Stimulated activated naive CD4-positive, alpha-beta T cell treated with Interleukin-2 at 50 U/mL for 16 hours (primary cell): ENCODE measurements around the gene PPP3CA.
"Not testable (repeated sequence)": the region's sequence is repeated elsewhere in the genome, so short reads cannot be mapped to it uniquely, and the experiment has no call there.

Experiments
- DNase-seq: peaks from one replicate; lab custom pipeline; 2025; lab: John Stamatoyannopoulos, UW

PPP3CA gene

DNA sequence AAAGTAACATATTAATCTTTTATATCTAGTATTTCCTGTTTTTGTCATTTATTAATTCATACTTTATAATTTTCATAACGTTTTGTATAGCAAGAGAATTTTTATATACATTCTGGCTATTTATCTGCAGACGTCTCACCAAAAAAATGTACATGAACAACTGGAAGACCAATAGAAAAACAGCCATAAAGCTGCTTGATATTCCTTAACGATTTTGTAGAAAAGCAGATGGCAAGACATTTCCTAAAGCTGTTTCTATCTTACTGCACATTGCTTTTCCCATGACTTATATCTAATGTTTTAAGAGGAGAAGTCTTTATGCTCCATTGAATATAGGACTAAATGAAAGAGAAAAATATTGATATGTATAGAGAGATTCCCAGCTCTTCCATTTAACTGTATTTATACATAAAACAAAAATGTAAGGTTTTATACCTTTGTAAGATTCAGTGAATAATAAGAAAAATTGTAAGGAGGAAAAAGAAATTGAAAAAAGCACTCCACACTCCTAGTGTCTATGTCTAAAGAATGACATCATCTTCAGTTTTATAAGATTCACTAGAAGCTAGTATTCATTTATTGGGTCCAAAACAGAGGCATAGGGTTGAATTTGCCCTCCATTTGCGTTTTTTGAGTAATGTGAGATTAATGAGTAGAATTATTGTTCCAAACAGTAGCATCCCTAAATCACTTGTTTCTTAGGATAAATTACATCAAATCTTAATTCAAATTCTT is 248.5 kb downstream of the PPP3CA start:
- DNase-seq = no peak

DNA sequence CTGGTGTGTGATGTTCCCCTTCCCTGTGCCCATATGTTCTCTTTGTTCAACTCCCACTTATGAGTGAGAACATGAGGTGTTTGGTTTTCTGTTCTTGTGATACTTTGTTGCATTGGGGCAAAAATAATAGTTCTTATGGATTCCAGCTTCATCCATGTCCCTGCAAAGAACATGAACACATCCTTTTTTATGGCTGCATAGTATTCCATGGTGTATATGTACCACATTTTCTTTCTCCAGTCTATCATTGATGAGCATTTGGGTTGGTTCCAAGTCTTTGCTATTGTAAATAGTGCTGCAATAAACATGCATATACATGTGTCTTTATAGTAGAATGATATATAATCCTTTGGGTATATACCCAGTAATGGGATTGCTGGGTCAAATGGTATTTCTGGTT is 254.7 kb downstream of the PPP3CA start:
- DNase-seq = not testable (repeated sequence)

DNA sequence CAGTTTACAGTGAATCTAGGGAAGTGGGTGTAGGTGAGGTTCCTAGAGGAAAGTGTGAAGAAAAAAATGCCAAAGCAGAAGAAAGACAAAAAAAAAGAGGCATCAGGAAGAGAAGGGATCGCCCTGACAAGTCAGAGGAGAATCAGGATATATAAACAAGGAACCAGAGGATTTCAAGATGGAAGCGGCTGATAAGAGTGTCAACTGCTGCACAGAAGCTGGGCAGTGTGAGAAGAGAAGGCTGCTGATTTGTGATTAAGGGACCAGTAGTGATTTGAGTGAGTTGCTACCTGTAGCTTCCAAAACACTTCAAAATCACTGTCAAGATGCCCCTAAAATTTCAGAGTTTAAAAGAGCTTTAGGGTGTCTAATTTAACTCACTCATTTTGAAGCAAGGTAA is 258.2 kb downstream of the PPP3CA start:
- DNase-seq = no peak

DNA sequence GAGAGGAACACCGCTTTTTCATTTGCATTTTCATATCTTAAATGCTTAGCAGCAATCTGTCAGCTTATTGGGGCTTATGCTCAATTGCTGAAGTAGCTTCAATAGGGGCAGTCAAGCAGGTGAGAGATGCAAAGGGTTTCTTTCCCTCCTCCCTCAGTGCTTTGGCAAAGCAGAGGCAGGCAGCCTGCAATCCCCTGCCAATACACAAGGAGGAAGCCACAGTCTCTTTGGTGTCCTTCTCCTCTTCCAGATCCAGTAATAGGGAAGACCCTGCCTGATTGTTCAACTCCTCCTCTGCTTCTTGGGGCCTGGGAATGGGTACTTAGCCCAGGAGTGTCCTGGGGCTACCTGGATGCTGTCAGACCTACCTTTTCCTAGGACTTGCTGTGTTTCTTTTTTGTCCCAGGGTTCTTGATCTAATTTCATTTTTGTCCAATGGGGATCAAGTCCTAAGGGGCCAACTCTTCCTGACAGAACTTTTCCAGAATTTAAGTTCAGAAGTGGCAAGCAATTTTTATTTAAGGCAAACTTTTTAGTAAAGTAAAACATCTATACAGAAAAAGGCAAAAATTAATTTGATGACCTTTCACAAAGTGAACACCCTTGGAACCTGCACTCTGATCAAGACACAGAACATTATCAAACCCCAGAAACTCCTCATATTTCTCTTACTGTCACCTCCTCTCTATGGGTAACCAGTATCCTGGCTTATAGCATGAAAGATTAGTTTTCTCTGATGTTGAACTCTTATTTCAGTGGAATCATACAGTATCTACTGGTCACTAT is 260.3 kb downstream of the PPP3CA start:
- no peak for DNase-seq

DNA sequence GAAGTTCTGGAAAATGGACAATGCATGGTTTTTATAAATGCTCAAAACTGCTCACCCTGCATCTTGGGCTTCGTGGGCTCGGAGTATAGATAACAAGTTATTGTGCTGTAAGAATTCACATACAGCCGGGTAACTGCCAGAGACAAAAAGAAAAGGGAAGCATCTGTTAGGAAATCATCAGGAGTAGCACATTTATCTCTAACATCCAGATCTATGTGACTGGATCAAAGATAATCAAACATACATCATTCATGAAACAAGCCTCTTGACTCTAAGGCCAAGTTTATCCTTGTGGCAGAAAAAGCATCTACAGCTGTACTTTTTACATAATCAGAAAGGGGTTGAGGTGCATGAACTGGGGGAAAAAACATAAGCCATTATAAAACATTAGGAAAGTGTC is 264.2 kb downstream of the PPP3CA start:
- DNase-seq = no peak

DNA sequence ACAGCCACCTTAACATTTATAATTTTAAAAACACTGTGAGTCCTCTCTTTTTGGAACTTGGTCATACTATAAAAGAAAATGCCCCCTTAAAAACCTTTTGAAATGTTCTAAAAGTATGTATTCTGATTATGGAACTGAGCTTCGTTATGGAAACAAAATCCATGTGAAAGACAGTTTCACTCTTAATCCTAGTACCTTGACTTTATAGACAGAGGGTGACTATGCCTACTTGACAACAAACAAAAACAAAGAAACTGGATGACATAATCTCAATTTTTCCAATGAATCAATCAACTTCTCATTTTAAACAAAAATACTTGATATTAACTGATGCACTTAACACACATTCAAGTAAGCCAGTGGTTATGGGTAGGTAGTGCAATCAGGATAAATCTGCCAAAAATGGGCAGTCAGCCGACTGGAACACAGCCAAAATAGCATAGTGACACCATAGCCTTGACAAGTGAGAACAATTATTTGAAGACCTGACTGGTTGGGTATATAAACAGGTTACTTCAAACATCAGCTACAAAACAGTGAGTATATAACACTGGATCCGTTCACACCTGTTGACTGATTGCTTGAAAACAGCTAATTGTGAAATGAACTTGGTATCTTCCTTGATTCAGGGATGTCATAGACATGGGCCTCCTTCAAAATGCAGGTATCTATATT is 265.5 kb downstream of the PPP3CA start:
- no peak for DNase-seq

DNA sequence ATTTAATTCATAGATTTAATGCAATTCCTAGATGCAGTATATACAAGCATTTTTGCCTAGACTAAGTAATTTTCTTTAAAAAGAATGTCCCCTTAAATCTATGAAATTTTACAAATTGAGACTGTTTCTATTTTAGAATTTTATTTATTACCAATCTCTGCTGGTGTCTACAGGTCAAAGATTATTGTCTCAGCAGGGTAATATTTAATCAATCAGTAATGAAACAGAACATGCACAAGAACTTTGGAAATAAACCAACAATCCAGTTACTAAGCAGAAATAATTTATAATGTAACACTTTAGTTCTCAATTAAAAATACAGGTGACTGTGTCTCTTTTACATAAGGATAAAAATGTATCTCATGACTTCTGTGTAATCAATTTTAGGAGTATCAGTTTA is 266.2 kb downstream of the PPP3CA start:
- no peak for DNase-seq

DNA sequence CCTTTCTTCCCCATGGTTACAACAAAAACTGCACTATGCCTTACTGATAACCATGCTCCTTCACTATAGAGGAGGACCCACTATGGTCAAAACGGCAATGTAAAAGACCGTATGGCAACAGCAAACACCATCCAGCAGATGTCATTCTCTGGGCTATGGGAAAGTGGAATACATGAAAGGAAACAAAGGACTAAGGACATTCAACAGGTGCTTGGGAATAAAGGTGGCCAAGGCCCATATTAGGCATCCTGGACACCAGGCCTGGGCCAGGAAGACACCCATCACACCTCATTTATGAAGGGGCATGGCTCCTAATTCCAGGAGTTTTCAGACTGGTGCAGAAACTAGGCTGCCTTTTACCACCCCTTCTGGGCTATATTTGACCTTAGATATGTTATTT is 268.4 kb downstream of the PPP3CA start:
- no peak for DNase-seq

DNA sequence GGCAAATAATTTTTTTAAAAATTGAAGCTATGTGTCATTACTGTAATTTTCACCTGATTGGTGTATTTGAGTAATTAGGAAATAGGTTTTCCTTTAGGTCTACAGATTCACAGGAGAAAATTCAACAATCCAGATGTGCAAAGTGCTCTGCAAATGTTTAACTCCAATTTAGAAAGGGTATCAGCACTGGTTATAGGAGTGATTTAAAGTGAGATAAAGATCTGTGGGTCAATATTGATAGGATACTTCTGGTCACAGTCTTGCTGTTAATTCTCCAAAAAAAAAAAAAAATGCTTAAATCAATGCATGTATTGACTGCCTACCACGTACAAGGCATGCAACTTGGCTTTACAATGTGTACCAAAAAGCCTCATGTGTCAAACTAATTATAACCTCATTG is 271.3 kb downstream of the PPP3CA start:
- DNase-seq = no peak

DNA sequence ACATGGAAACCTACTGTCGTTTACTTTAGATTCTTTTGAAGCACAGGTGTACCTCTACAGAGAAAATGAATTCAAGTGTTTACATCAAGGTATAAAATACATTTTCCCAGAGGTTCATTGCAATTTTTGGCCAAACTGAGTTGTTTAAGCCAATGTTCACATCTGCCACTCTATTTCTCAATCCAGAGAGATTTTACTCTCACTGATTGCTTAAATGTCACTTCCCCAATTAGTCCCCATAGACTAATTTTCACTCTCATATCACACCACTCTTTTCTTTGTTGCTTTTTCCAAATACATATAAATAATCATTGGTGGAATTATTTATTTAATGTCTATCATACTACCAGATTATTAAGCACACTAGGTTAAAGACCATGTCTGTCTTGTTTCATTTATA is 271.8 kb downstream of the PPP3CA start:
- DNase-seq = no peak

DNA sequence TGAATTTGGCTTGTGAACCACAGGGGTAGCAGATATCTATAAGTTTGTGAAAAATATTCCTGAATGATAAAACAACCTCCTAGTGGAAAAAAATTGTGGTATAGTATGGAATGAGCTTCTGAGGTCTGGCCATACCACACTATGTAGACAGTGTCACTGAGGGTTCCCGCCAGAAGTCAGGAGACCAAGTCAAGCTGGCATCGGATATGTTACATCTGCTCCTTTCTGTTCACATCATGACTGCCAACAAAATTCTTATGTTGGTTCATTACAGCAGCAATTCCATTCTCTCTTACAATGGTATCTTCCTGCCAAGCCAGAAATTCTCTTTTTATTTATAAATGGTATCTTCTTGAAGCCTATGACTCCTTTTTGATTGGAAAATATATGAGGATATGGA is 273.0 kb downstream of the PPP3CA start:
- DNase-seq = no peak

DNA sequence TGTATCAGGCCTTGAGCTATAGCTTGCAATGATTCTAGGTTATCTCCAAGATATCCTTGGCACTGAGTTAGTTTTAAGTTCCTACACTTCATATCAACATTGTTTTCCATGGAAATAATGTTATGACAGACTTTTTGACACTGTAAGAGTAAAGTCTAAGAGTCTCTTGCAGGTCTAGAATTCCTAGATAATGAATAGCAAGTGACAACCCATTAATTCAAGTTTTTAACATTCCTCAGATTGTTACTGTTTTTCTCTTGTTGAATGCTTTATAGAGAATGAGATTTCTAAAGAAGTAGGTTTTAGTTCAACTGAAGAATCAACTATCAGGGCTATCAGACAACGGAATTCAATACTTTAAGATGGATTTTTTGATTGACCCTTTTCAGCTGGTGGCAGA is 276.1 kb downstream of the PPP3CA start:
- DNase-seq = no peak

DNA sequence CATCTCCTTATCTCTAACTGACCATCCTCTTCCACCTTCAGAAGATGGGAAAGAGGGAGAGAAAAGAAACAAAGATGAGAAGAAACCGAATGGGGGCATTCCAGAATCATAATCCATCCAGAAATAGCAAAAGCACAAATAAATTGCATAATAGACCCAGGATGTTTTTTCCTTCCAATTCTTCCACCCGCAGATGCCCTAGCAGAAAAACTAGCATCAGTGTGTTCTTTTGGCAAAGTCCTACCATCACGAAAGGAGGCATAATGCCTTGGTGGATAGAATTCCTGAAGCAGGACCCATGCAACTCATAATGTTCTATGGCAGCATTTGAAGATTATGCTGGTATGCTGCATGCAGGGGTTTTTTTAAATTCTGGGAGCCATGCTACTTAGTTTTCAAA is 279.2 kb downstream of the PPP3CA start:
- no peak for DNase-seq

DNA sequence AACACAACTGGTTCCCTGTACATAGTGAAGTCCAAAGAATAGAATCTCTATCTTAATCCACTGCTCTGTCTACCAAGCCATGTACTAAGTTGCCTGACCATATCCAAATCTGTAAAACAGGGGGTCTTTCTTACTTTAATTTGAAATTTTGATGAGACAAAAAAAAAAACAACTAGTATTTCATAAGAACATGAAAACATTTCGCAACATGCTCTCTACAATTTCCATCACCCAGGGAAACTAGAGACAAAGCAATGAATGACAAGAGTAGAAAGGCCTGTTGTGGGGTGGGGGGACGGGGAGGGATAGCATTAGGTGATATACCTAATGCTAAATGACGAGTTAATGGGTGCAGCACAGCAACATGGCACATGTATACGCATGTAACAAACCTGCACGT is 279.9 kb downstream of the PPP3CA start:
- no peak for DNase-seq

DNA sequence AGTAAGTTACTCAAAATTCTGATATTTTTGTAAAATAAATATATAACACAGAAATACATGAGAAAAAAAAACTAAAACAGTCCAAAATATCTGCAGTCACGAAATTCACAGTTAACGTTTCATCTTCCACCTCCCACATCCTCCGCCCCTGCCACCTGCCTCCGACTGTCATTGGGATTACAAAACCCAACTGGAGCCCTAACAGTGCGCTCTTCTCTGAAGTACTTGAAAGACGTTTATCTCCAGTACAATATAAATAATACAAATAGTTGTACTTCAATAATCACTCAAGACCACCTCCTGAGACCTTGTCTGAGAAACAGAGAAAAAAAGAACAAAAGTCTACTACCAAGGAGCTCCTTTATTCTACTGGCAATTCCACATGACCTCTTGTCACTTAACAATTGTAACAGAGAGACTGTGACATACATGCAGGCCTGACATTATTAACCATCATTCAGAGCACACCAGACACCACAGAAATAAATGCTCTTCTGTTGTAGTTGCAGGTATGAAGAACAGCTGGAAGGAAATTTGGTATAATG is 280.6 kb downstream of the PPP3CA start:
- DNase-seq = no peak

DNA sequence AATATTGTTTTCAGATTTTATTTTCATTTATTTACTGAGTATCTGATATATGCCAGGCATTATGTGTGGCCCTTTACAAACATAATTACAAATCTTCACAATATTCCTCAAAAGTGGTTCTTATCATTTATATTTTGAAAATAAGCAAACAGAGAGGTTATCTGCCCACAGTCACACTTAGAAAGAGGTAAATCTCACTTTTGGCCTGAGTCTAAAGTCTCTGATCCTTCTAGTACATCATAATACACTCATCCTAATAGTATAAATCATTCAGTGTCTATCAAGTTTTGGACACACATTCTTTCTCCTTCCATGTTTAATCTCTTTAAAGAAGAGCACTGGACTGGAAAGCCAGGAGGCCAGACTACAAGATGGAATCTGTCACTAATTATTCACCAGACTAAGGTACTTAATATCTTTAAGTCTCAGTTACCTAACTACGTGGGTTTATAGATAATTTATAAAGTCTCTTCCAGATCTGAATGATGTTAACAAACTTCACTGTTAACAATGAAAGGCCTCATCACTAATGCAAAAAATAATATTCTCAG is 281.3 kb downstream of the PPP3CA start:
- no peak for DNase-seq

DNA sequence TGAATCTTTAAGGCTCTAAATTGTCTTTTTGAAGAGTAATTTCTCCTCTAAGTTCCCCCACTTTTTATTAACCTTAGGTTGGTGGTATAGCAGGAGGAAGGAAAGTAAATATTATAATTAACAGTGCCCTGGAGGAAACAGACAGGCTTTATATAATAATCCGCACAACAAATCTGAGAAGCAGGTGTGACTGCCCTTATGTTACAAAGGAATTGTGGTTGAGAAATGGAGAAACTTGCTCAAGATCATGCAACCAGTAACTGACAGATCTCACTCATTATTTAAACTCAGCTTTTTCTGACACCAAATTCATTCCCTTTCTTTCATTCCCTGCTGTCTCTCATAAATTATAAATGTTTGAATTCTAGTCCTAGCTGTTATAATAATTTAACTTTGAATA is 282.0 kb downstream of the PPP3CA start:
- DNase-seq = no peak

DNA sequence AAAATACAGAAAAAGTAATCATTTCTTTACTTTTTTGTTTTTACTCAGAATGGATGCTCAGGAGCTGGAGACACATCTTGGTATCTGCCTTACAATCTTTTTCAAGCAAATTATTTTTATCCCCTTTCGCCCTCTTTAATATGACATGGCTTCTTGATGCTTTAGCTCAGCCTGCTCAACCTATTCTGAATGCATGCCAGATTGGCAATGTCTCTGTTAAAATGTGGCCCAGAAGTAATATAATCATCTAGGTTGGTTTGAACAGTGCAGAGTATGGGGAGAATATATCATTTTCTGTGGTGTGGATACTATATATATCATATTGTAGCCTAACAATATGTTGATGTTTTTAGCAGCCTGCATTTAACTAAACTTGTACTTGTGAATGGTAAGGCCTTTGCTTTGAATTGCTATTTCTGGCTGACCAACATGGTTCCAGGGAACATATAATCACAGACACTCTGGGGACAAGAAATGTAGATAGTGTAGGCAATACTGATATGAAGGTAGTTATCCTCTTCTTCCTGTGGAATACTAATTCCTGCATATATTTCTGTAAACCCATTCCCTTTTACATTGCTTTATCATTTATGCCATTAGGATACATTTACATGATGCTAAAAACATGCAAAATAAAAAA is 282.7 kb downstream of the PPP3CA start:
- no peak for DNase-seq

DNA sequence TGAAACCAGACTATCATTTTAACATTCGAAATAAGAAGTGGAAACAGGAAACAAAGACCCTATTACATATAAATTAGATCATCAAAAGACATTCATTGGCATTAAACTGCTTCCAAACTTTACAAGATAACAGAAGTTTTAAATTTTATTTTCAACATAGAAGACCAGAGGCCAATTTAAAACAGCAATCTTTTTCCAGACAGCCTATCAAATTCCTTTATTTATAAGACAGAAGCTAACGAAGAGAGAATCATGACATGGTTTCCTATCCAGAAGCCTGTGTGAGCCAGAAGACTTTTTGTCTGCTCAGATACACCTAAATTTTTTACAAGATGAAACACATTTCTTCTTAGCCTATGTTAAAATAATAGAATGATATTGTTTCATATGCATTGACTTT is 291.9 kb downstream of the PPP3CA start:
- DNase-seq = no peak

DNA sequence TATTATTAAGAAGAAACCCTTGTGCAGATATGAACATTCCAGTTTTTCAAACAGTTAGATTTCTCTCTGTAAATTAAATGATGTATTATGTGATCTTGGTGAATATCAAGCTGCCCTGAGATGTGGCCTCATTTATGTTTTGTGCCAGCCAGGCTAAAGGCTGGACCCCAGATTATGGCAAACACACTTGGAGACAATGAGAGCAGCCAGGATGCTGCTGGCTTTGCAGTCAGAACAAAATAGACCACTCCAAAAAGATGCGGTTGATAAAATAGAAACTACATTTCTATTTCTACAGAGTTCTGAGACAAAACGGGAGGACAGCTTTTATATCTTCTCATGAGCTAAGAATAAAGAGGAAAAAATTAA is 296.5 kb downstream of the PPP3CA start:
- no peak for DNase-seq

DNA sequence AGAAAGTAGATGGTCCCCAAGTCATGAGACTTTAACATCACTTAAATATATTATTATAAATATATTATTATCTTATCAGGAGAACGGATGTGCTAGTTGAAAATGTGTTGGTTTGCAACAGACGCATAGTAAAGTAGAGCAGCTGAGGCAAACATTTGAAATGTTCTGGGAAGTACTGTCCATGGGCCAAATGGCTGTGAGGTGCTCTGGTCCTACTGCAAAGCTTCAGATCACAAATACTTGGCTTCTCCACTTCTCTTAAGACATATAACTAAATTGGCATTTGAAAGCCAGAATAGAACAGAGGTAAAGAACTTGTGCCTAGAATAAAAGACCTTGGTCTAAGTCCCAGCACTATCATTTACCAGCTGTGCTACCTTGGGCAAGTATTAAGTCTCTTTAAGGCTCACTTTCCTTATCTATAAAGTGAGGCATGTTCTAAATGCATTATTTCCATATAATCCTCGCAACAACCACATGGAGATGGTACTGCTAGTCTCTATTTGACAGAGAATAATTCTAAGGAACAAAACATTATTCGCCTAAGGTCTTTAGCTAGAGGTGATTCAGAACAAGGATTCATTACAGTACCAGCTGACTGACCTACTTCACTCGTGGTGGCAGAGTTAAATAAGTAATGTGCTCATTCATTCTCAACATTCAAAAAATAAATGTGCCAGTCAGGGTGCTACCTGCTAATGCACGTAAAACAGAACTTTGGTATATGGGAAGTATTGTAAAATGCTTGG is 297.1 kb downstream of the PPP3CA start:
- no peak for DNase-seq
